Skeletal muscle cell (primary cell): Measurements from ENCODE around the gene NEIL1.
"Not testable (repeated sequence)": the region's sequence is repeated elsewhere in the genome, so short reads cannot be mapped to it uniquely, and the experiment has no call there.

Experiments
- DNase-seq: peaks from one replicate; pipeline ENCODE4 v3.0.0-alpha.2; 2010; ENCODE audit warnings: low read depth
- H3K4me3 ChIP-seq: 2 replicates; pipeline ENCODE4 v1.5.1; 2011; ENCODE audit warnings: low read depth, mild to moderate bottlenecking, control low read depth, low read length, moderate library complexity

The NEIL1 gene

GRCh38 chr15:75367913-75368688 lies 21.3 kb downstream of the NEIL1 start, which contains the start of gene MAN2C1:
Gene MAN2C1 (minus strand): TSS chr15:75368607. CDS start chr15:75368583, 24 bp downstream.
- peak; percentile 83 for DNase-seq
- peak within 1 kb of the TSS; percentile 96 for H3K4me3 ChIP-seq

- no peak for DNase-seq
- H3K4me3 ChIP-seq, result peak overlapping the region; percentile 96
Observed at GRCh38 chr15:75368689-75369239, 21.9 kb downstream of the NEIL1 start.

GRCh38 chr15:75369897-75370581 lies 23.2 kb downstream of the NEIL1 start:
- no peak overlapping the region for H3K4me3 ChIP-seq

GRCh38 chr15:75371486-75371885 lies 24.6 kb downstream of the NEIL1 start:
- H3K4me3 ChIP-seq, result no peak overlapping the region
- DNase-seq, result no peak

More at GRCh38 chr15:75369897-75370581, 23.2 kb downstream of the NEIL1 start:
- no peak for DNase-seq

- no peak for DNase-seq
- H3K4me3 ChIP-seq, result no peak overlapping the region
Observed at GRCh38 chr15:75371901-75372688, 25.3 kb downstream of the NEIL1 start.

GRCh38 chr15:75380773-75381172 lies 33.9 kb downstream of the NEIL1 start:
- no peak for DNase-seq

GRCh38 chr15:75383986-75384385 lies 37.1 kb downstream of the NEIL1 start:
- not testable (repeated sequence) for H3K4me3 ChIP-seq, DNase-seq

More at GRCh38 chr15:75380773-75381172, 33.9 kb downstream of the NEIL1 start:
- H3K4me3 ChIP-seq, result no peak overlapping the region

- no peak for DNase-seq
- H3K4me3 ChIP-seq, result no peak overlapping the region
Observed at GRCh38 chr15:75389791-75390382, 43.0 kb downstream of the NEIL1 start.

GRCh38 chr15:75397494-75397893 lies 50.7 kb downstream of the NEIL1 start:
- no peak for DNase-seq
- H3K4me3 ChIP-seq, result no peak overlapping the region

- H3K4me3 ChIP-seq, result no peak overlapping the region
- DNase-seq, result no peak
Observed at GRCh38 chr15:75403892-75404291, 57.1 kb downstream of the NEIL1 start.
